ENCODE results near the gene FGFR3.

The FGFR3 gene

GRCh38 chr4:1794809-1795298 lies 1.8 kb downstream of the FGFR3 start:
- peaks cover 0 to 19% (median 15%) of the 10 kb centered on the region in 5 donors for H3K4me1 ChIP-seq (ENCODE audit: control insufficient read depth in 5 of 5, insufficient read depth in 5 of 5, low read length in 5 of 5)
- no peaks in the 10 kb centered on the region for H3K36me3 ChIP-seq (ENCODE audit: control insufficient read depth in 5 of 5, insufficient read depth in 5 of 5, low read length in 5 of 5)
- no peak overlapping the region for H3K9ac ChIP-seq (ENCODE audit: low read length in 5 of 5)
- no peak overlapping the region for H3K27ac ChIP-seq (ENCODE audit: low read depth, low read length)
- peak overlapping the region in 1 of 5 donors; percentile 52 for H3K4me3 ChIP-seq (ENCODE audit: low read depth in 1 of 5, low read length in 5 of 5)
- peaks cover 32 to 50% (median 44%) of the 10 kb centered on the region in 5 donors for H3K27me3 ChIP-seq (ENCODE audit: control insufficient read depth in 5 of 5, insufficient read depth in 4 of 5, low read length in 5 of 5)
- H3K9me3 ChIP-seq (ENCODE audit: control insufficient read depth in 5 of 5, low read length in 5 of 5): no peaks in the 10 kb centered on the region

GRCh38 chr4:1795299-1796195 lies 2.5 kb downstream of the FGFR3 start:
- H3K4me1 ChIP-seq (ENCODE audit: control insufficient read depth in 5 of 5, insufficient read depth in 5 of 5, low read length in 5 of 5): peaks cover 0 to 19% (median 15%) of the 10 kb centered on the region in 5 donors
- H3K27ac ChIP-seq (ENCODE audit: low read depth, low read length): no peak overlapping the region
- H3K9ac ChIP-seq (ENCODE audit: low read length in 5 of 5): no peak overlapping the region
- peak overlapping the region in 1 of 5 donors; percentile 52 for H3K4me3 ChIP-seq (ENCODE audit: low read depth in 1 of 5, low read length in 5 of 5)
- peaks cover 32 to 53% (median 46%) of the 10 kb centered on the region in 5 donors for H3K27me3 ChIP-seq (ENCODE audit: control insufficient read depth in 5 of 5, insufficient read depth in 4 of 5, low read length in 5 of 5)
- H3K9me3 ChIP-seq (ENCODE audit: control insufficient read depth in 5 of 5, low read length in 5 of 5): no peaks in the 10 kb centered on the region
- no peaks in the 10 kb centered on the region for H3K36me3 ChIP-seq (ENCODE audit: control insufficient read depth in 5 of 5, insufficient read depth in 5 of 5, low read length in 5 of 5)

- no peaks in the 10 kb centered on the region for H3K9me3 ChIP-seq (ENCODE audit: control insufficient read depth in 5 of 5, low read length in 5 of 5)
- peaks cover 0 to 19% (median 15%) of the 10 kb centered on the region in 5 donors for H3K4me1 ChIP-seq (ENCODE audit: control insufficient read depth in 5 of 5, insufficient read depth in 5 of 5, low read length in 5 of 5)
- no peak overlapping the region for H3K4me3 ChIP-seq (ENCODE audit: low read depth in 1 of 5, low read length in 5 of 5)
- no peak overlapping the region for H3K27ac ChIP-seq (ENCODE audit: low read depth, low read length)
- peaks cover 32 to 49% (median 47%) of the 10 kb centered on the region in 5 donors for H3K27me3 ChIP-seq (ENCODE audit: control insufficient read depth in 5 of 5, insufficient read depth in 4 of 5, low read length in 5 of 5)
- no peaks in the 10 kb centered on the region for H3K36me3 ChIP-seq (ENCODE audit: control insufficient read depth in 5 of 5, insufficient read depth in 5 of 5, low read length in 5 of 5)
- no peak overlapping the region for H3K9ac ChIP-seq (ENCODE audit: low read length in 5 of 5)
These were observed 3.6 kb downstream of the FGFR3 start for GRCh38 chr4:1796486-1797204.

DNA sequence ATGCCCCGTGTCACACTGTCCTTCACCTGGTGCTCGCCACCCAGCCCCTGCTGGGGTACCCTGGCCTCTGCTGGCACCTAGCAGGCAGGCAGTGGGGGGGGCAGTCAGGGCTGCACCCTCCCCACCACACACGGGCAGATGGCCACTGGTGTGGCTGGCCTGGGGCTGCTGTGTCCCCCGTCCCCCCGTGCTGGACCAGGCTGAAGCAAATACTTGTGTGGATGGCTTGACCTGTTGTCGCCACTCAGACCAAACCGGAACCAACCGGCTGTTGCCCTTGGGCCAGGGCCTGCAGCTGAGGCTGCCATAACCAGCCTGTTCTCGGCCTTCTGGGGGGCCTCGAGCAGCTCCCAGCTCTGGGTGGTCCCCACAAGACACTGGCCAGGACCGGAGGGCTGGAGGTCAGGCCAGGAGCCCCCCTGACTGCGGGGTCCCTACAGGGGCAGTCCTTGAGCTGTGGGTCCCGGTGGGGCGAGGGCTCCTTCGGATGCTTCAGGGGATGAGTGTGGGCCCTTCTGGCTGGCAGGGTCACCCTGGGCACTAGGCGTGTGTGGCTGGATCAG lies 4.3 kb downstream of the FGFR3 start:
- no peaks in the 10 kb centered on the region for H3K36me3 ChIP-seq (ENCODE audit: control insufficient read depth in 5 of 5, insufficient read depth in 5 of 5, low read length in 5 of 5)
- H3K9me3 ChIP-seq (ENCODE audit: control insufficient read depth in 5 of 5, low read length in 5 of 5): no peaks in the 10 kb centered on the region
- H3K9ac ChIP-seq (ENCODE audit: low read length in 5 of 5): no peak overlapping the region
- no peak overlapping the region for H3K4me3 ChIP-seq (ENCODE audit: low read depth in 1 of 5, low read length in 5 of 5)
- peaks cover 0 to 25% (median 20%) of the 10 kb centered on the region in 5 donors for H3K4me1 ChIP-seq (ENCODE audit: control insufficient read depth in 5 of 5, insufficient read depth in 5 of 5, low read length in 5 of 5)
- no peak overlapping the region for H3K27ac ChIP-seq (ENCODE audit: low read depth, low read length)
- peaks cover 27 to 48% (median 47%) of the 10 kb centered on the region in 5 donors for H3K27me3 ChIP-seq (ENCODE audit: control insufficient read depth in 5 of 5, insufficient read depth in 4 of 5, low read length in 5 of 5)

DNA sequence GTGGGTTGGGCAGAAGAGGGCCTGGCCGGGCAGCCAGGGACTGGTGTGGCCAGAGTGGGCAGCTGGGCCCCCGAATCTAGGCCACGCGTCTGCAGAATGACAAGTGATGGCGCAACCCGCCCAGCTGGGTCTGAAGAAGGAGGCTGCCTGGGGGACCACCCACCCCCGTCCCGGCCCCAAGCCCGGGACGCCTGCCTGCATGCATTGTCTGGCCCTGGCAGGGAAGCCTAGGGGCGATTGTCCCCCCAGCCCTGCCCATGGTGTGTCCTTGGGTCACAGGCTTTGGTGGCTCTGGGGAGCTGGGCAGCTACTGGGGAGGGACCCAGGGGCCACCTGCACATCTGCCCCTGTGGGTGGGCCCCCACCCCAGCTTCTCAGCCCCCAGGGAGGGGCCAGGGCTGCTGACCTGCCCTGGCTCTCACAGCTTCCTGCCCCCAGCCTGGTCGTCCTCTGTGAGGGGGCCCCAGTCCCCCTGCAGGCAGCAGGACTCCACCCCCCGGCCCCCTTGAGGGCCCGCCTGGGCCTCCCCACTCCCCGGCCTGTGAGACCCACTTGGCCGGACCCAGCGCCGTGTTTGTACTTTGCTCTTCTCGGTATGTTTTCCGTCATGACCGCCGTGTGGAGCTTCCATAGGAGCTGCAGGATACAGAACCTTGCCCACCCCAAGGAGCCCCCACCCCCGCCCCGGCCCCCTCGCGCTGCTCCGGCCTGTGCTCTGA lies 4.9 kb downstream of the FGFR3 start:
- H3K4me3 ChIP-seq (ENCODE audit: low read depth in 1 of 5, low read length in 5 of 5): no peak overlapping the region
- no peak overlapping the region for H3K27ac ChIP-seq (ENCODE audit: low read depth, low read length)
- peaks cover 27 to 47% (median 47%) of the 10 kb centered on the region in 5 donors for H3K27me3 ChIP-seq (ENCODE audit: control insufficient read depth in 5 of 5, insufficient read depth in 4 of 5, low read length in 5 of 5)
- H3K9me3 ChIP-seq (ENCODE audit: control insufficient read depth in 5 of 5, low read length in 5 of 5): no peaks in the 10 kb centered on the region
- peaks cover 0 to 24% (median 21%) of the 10 kb centered on the region in 5 donors for H3K4me1 ChIP-seq (ENCODE audit: control insufficient read depth in 5 of 5, insufficient read depth in 5 of 5, low read length in 5 of 5)
- H3K9ac ChIP-seq (ENCODE audit: low read length in 5 of 5): no peak overlapping the region
- no peaks in the 10 kb centered on the region for H3K36me3 ChIP-seq (ENCODE audit: control insufficient read depth in 5 of 5, insufficient read depth in 5 of 5, low read length in 5 of 5)

DNA sequence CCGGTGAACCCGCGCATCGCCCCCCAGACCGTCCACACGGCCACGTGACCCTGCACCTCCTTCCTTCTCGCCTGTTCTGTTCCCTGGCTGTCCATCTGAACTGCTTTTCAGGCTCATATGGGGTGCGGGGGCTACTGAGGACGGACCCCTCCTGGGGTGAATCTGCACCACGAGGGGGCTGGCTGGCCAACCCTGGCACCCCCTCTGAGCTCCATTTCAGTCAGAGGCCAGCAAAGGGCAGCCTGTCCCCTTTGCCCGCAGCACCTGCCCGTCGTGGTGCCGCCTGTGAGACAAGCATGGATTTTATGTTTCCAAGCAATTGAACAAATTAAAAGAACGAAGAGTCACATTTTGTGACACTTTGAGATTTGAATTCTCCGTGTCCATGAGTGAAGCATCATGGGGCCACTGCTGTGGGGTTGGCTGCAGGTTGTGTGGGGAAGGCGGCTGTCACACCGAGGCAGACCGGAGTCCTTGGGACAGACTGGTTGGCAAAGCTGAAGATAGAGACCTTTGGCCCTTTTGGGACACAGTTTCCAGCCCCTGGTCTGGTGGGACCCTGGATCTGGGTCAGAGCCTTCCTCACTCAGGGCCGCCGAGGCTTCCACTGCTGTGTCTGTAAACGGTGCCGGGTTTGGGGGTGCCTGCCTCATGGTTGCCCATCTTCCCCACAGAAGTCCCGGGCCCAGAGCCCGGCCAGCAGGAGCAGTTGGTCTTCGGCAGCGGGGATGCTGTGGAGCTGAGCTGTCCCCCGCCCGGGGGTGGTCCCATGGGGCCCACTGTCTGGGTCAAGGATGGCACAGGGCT lies 5.7 kb downstream of the FGFR3 start:
- Histone ChIP-seq H3K36me3 (ENCODE audit: control insufficient read depth in 5 of 5, insufficient read depth in 5 of 5, low read length in 5 of 5) (no peaks in the 10 kb centered on the region), H3K27ac (ENCODE audit: low read depth, low read length) (no peak overlapping the region), H3K9me3 (ENCODE audit: control insufficient read depth in 5 of 5, low read length in 5 of 5) (no peaks in the 10 kb centered on the region), H3K4me1 (ENCODE audit: control insufficient read depth in 5 of 5, insufficient read depth in 5 of 5, low read length in 5 of 5) (peaks cover 0 to 24% (median 20%) of the 10 kb centered on the region in 5 donors), H3K27me3 (ENCODE audit: control insufficient read depth in 5 of 5, insufficient read depth in 4 of 5, low read length in 5 of 5) (peaks cover 27 to 47% (median 47%) of the 10 kb centered on the region in 5 donors), H3K4me3 (ENCODE audit: low read depth in 1 of 5, low read length in 5 of 5) (no peak overlapping the region), H3K9ac (ENCODE audit: low read length in 5 of 5) (no peak overlapping the region)

GRCh38 chr4:1799387-1800375 lies 6.6 kb downstream of the FGFR3 start:
- Histone ChIP-seq H3K36me3 (ENCODE audit: control insufficient read depth in 5 of 5, insufficient read depth in 5 of 5, low read length in 5 of 5) (no peaks in the 10 kb centered on the region), H3K27me3 (ENCODE audit: control insufficient read depth in 5 of 5, insufficient read depth in 4 of 5, low read length in 5 of 5) (peaks cover 27 to 42% (median 39%) of the 10 kb centered on the region in 5 donors), H3K9ac (ENCODE audit: low read length in 5 of 5) (no peak overlapping the region), H3K4me1 (ENCODE audit: control insufficient read depth in 5 of 5, insufficient read depth in 5 of 5, low read length in 5 of 5) (peaks cover 0 to 16% (median 12%) of the 10 kb centered on the region in 5 donors), H3K9me3 (ENCODE audit: control insufficient read depth in 5 of 5, low read length in 5 of 5) (no peaks in the 10 kb centered on the region), H3K4me3 (ENCODE audit: low read depth in 1 of 5, low read length in 5 of 5) (no peak overlapping the region), H3K27ac (ENCODE audit: low read depth, low read length) (no peak overlapping the region)

DNA sequence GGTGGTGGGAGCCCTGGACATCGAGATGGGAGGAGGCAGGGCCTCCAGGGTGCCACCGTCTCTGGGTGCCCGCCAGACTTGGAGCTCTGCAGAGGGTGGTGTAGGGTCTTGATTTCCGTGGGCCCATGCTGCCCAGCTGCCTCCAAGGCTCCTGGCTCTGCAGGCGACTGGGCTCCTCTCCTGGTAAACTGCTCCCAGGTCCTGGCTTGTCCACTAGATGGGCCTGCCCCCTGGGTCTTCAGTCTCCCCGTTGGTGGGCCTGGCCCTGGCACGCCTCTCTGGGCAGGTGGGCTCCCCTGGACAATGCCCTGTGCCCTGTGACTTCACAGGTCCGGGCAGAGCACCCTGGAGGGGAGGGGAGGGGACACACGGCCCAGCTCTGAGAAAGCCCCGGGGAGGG lies 7.7 kb downstream of the FGFR3 start:
- peaks cover 22 to 38% (median 34%) of the 10 kb centered on the region in 5 donors for H3K27me3 ChIP-seq (ENCODE audit: control insufficient read depth in 5 of 5, insufficient read depth in 4 of 5, low read length in 5 of 5)
- H3K4me3 ChIP-seq (ENCODE audit: low read depth in 1 of 5, low read length in 5 of 5): no peak overlapping the region
- H3K9me3 ChIP-seq (ENCODE audit: control insufficient read depth in 5 of 5, low read length in 5 of 5): no peaks in the 10 kb centered on the region
- no peaks in the 10 kb centered on the region for H3K36me3 ChIP-seq (ENCODE audit: control insufficient read depth in 5 of 5, insufficient read depth in 5 of 5, low read length in 5 of 5)
- H3K9ac ChIP-seq (ENCODE audit: low read length in 5 of 5): no peak overlapping the region
- H3K27ac ChIP-seq (ENCODE audit: low read depth, low read length): no peak overlapping the region
- peaks cover 0 to 9% (median 8%) of the 10 kb centered on the region in 5 donors for H3K4me1 ChIP-seq (ENCODE audit: control insufficient read depth in 5 of 5, insufficient read depth in 5 of 5, low read length in 5 of 5)

Measured in subcutaneous abdominal adipose tissue (tissue), 5 donors.